Non-pigmented ciliary epithelial cell (primary cell): ENCODE measurements around the gene TPD52L1.
"Not testable (repeated sequence)": the region's sequence is repeated elsewhere in the genome, so short reads cannot be mapped to it uniquely, and the experiment has no call there.

Source experiments
- DNase-seq: peaks from one replicate; pipeline ENCODE4 v3.0.0-alpha.2; 2010; ENCODE audit warnings: low read depth

Gene TPD52L1

DNA sequence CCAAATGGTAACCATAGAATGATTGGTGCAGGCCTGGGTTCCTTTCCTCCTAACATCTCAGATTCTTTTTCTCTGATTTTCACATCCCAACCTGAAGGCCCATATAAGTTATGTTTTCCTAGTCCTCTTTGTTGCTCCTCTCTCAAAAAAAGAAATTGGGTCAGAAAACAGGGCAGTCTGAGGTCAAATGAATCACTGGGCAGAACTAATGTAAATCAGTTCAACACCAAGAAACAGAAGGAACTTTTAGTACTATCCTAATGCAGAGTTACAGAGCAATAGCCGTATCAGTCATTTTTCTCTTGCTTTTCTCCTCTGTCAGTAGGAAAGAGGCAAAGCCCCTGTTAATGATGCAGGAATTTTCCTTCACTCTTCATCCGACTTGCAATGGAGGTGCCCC is 11.0 kb upstream of the TPD52L1 start:
- no peak for DNase-seq

DNA sequence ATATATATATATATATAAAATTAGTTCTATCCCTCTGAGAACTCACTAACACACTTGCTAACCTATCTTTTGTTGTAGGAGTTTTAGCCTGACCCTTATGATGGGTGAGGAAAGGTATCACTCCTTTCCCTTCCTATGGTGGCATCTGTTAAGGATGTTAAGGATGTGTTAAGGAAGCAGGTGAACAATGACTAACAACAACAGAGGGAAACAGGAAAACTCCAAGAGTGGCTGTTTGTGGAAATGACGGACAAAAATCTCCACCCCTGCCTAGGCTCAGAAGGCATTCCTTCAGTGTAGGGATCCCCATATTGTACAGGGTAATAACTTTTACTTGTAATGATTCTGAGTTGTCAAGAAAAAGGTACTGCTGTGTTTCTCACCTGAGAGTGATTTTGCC is 8.8 kb upstream of the TPD52L1 start:
- DNase-seq: no peak

DNA sequence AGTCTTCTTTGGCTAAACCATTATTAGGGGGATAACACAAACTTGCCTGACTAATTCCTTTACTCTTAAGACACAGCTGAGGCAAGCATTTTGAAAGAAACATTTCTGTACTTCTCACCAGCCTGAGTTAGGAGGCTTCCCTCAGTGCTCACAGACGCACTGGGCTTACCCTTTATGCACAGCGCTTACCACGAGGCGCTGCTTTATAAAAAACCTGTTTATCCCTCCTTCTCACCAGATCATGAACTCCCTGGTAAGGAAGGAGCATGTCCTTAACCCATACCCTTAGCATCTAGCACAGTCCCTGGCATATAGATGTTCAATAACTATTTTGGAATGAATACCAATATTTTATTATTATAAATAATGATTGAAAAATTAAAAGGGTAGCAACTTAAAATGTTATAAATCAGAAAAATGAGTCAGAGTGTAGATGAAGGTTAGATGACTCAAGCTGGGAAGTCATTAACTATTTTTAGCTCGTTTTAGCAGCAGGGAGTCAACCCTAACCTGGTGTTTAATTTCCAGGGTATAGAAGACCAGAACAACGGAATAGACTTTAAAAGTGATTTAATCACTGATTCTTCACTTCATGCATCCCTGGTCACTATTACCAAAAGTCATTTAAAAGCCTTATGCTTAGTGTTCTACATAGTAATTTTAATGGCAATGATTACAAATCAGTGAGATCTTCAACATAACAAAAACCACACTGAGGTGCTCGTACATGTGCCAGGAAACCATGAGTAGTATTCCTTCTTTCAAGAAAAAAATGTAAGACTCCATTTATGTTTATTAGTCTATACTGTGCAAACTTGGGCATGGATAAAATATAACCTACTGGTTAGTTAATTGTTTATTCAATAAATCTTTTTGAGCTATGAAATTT is 4.1 kb upstream of the TPD52L1 start:
- peak; percentile 44 for DNase-seq

DNA sequence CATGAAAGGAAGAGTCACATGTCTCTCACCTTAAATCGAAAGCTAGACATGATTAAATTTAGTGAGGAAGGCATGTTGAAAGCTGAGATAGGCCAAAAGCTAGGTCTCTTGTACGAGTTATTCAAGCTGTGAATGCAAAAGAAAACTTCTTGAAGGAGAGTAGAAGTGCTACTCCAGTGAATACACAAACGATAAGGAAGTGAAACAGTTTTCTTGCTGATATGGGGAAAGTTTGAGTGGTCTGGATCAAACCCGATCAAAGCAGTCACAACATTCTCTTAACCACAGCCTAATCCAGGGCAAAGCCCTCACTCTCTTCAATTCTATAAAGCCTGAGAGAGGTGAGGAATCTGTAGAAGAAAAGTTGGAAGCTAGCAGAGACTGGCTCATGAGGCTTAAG is 1.9 kb upstream of the TPD52L1 start:
- no peak for DNase-seq

DNA sequence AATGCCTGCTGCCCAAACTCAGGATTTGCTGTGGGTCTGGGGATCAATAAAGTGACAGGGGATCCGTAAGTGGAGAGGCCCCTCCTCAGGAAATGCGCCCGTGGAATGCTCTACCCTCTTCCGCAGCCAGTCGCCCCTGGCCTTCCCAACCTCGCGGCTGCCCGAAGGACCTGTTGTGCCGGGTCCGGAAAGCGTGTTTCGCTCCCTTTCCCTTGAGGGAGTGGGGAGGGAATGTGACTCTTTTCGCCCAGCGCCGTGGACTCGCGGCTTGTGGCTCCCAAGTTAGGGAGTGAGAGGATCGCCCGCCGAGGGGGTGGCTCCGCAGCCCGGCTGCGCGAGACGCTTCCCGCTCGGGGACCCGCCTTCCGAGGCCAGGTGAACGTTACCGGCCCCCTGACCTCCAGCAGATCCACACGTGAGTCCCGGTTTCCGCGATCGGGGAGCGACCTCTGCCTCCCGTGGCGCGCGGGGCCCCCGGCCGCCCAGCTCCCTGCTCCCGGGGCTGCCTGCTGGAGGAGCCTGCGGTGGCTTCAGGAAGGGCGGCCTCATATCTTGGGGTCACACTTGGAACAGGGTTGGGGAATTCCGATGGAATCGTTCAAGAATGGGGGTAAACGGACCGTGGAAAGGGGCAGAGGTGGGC is 666 bp downstream of the TPD52L1 start:
- DNase-seq: no peak

DNA sequence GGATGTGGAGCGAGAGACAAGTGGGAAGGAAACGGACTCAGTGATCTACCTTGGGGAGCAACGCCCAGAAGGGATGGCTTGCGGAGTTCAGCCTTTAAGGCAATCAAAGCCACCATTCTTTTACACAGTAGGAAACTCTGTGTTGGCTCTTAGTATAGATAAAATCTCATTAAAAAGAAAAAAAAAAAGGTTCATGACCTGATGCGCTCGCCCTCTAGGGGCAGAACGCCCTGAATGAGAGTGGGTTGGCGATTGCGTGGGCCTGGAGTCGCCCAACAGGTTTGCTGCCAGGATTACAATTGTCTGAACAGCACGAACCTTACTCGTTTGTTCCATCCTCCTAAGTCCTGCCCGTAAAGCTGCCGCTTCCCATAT is 1.2 kb downstream of the TPD52L1 start:
- no peak for DNase-seq

DNA sequence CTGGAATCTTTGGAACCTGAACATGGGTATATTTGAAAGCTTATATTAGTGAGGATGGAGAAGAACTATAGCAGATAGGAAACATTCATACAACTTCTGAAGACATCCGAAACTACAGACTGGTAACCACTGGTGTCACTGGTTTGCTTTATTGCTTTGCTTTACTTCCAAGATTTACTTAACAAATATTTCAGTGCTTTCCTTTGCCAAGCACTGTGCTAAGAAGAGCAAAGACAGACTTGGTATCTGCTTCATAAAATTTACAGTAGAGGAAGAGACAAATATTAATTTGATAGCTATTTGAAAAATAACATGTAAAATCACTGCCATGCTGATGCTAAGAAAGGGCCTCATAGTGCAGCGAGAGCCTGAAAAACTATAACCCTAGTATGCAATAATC is 1.8 kb downstream of the TPD52L1 start:
- DNase-seq: no peak

DNA sequence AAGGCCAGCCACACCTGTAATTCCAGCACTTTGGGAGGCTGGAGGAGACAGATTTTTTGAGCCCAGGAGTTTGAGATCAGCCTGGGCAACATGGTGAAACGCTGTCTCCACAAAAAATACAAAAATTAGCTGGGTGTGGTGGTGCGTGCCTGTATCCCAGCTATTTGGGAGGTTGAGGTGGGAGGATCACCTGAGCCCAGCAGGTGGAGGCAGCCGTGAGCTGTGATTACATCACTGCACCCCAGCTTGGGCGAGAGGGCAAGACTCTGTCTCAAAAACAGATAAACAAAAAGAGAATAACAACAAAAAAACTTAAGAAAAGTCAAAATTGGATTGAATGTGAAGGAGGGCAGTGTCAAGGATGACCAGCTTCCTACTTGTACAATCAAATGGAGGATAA is 2.9 kb downstream of the TPD52L1 start:
- DNase-seq: no peak

DNA sequence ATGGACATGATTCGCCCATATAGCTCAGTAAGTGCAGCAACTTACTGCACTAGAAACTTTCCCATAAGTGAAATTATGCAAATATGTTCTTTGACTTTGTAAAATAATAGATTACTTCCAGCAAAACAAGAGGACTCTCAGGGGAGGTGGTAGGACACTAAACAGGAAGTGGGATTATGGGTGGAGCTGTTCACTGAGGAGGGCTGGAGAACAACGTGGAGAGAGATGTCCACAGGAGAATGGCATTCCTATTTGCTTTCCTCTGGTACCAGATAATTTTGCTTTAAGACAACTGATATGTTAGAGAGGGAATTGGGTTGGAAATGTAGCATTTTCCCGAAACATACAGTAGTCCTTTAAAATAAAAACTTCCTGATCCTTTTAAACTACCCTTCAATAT is 3.7 kb downstream of the TPD52L1 start:
- DNase-seq: no peak

DNA sequence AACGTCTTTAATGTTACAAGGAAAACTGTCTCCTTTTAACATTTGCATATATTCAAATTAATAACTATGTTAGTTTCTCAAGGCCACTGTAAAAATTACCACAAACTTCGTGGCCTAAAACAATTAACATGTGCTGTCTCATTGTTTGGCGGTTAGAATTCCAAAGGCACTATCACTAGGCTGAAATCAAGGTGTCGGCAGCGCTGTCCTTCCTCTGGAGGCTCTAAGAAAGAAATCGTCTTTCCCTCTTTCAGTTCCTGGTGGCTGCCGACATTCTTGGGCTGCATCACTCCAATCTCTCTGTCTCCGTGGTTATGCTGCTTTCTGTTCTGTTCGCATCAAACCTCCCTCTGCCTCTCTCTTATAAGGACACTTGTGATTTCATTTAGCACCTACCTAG is 4.2 kb downstream of the TPD52L1 start:
- DNase-seq: no peak

DNA sequence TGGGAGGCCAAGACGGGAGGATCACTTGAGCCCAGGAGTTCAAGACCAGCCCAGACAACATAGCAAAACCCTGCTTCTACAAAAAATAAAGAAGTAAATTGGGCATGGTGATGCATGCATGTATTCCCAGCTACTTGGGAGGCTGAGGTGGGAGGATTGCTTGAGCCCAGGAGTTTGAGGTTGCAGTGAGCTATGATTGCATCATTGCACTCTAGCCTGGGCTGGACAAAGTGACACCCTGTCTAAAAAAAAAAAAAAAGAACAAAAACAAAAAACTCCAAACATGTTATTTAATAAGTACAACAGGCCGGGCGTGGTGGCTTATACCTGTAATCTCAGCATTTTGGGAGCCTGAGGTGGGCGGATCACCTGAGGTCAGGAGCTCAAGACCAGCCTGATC is 9.8 kb downstream of the TPD52L1 start:
- DNase-seq: not testable (repeated sequence)

DNA sequence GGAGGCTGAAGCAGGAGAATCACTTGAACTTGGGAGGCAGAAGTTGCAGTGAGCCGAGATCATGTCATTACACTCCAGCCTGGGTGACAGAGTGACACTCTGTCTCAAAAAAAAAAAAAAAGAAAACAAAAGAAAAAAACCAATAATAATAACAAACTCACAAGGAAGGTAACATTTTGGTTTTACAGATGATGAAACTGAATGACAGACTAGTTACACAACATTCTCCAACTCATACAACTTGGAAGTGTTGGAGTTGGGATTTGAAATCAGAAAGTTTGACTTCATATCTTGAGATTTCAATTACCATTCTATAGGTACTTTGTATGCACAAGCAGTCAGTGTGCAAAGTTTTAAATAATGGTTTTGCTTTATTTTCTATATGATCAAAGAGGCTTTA is 10.2 kb downstream of the TPD52L1 start:
- DNase-seq: no peak

DNA sequence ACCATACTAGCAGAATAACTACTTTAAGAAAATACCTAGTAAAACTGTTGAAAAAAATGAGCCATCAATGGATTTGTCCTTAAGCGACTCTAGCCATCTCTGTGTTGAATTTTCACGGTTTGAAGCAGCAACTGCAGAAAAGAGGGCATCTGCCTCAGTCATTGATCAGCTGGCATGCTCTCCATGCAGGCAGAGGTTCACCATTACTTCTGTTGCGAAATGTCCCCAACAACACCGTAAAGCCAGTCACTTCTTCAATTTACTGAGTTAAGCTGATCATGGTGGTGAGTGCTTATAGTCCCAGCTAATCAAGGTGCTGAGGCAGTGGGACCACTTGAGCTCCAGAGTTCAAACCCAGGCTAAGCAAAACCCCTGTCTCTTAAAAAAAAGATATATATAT is 11.1 kb downstream of the TPD52L1 start:
- DNase-seq: no peak

DNA sequence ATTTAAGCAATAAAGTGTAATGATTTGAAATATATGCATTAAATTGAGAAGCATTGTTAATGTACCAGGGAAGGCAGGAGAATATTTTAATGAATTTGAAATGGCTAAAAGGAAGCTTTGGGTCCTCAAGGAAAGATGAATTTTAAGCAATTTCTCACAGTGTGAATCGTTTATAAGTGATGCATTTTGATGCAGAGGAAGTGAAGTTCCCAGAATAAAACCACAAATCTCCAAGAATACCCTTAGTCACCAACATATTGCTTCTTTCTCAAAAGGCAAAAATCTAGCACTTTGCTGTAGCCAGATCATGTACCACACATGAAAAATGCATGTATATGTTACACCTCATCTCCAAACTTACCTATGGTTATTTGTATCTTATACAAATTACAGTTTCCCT is 11.7 kb downstream of the TPD52L1 start:
- DNase-seq: no peak

DNA sequence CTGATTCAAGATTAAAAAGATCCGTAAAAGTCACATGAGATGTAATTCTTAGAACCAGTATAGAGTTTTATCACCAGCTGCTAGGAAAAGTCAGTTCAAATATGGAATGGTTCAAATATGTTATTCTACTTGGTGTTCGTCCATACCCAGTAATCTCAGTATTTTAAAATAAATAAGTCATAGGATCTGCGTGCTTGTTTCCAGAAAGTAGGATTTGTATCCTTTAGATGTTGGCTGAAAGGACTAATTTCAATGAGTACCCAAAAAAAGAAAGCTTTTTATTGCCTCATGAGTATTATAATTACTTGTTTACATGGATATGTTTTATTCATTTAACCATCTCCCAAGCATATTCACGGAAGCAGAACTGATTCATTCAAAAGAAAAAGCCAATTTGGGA is 12.2 kb downstream of the TPD52L1 start:
- DNase-seq: no peak

DNA sequence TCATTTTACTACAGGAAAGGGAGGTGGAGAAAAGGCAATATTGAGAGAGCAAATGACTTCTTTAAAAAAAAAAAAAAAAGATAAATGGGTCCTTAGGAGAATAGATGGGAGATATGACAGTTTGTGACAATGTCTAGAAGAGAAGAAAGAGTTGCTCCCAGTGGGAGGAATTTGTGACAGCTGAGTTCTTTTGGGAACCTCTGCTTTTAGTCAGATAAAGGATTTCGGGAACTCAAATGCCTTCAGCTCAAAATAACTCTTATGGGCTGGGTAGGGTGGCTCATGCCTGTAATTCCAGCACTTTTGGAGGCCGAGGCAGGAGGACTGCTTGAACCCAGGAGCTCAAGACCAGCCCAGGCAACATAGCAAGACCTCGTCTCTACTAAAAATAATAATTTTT is 13.1 kb downstream of the TPD52L1 start:
- no peak for DNase-seq

DNA sequence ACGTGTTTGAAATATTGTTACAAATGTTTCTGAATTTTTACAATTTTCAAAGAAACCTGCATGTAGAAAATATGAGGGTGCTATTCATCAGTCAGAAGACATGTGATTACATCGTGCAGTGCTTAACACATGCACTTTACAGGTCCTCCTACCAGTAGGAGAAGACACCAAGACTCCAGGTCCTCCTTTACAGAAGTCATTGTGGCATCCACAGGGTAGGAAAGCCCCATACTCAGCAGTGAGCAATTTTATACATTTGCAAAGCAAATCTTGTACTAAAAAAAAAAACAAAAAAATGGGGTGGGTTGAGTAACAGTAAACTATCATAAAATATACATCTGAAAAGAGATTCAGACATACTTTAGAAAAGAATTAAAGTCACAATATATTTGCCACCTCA is 14.0 kb downstream of the TPD52L1 start:
- DNase-seq: no peak

DNA sequence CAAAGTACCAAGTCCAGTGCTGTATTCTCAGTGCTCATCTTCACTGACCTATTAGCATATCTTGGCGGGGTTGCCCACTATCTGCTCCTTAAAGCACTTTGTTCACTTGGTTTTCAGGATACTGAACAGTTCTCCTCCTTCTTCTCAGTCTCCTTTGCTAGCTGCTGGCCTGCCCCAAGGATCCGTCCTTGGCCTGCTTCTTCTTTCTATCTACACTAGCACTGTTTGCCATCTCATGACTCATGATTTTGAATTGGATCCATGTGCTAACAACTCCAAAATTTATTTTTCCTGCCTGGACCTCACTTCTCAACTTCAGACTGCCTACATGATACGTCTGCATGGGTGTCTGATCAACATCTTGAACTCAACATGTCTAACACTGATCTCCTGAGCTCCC is 15.5 kb downstream of the TPD52L1 start:
- DNase-seq: no peak

DNA sequence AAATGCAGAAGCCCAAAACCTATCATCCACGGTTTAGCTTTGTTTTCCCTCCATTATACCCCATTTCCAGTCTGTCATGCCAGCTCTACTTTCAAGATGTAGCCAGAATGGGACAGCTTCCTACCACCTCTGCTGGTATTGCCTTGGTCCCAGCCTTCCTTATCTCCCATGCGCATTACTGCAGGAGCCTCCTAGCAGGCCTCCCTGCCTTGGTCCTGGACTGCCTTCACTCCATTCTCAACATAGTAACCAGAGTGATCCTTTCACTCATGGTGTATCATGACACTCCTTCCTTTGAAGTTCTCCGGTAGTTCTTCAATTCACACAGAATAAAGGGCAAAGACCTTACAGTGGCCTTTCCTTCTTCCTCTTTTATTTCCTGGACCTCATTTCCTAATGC is 15.9 kb downstream of the TPD52L1 start:
- DNase-seq: no peak

DNA sequence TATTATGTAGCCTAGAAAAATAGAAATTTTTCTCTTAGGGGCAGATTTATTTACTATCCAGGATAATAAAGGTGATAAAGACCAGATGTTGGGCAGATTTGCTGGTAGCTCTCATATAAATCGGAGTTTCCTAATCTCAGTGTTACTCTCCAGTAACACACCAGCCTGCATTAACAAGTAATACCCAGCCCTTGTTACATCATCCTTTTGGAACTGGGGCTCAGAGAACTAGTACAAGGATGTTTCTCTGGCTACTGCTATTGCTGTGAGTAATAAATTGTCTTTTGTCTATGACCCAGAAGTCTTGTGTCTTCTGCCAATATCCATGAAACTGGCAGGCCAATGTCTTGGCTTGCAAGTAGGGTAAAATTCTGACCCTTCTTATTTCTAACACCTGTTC is 16.8 kb downstream of the TPD52L1 start:
- DNase-seq: no peak

DNA sequence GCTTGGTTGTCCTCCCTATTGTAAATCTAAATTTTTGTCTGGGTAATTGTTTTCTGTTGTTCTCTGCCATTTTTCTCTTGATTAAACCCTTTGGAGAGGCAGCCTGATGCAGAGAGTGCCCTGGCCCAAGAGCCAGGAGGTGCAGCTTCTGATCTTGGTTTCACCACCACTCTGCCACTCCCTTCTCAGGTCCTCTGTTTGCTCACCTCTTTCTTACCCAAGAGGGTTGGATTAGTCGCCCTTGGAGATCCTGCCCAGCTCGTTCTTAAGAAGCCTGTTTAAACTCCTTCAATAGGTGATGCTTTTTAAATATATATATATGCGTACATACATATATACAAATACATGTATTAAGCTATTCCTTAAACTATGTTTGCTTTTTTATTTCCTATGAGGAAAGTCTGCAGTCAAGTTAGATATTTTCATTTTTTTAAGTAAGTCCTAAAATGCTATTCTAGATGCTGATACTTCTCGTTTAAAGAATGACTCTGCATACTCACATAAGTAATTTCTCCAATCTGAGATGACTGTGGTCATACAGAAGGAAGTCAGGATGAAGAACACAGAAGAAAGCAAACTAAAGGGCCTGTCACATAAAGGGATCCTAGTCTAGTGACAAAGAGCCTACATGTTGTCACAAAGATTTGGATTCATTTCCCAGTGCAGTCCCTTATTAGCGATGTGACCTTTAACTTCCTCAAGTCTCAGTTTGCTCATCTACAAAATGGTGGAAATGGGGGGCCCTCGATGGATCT is 19.9 kb downstream of the TPD52L1 start:
- no peak for DNase-seq

DNA sequence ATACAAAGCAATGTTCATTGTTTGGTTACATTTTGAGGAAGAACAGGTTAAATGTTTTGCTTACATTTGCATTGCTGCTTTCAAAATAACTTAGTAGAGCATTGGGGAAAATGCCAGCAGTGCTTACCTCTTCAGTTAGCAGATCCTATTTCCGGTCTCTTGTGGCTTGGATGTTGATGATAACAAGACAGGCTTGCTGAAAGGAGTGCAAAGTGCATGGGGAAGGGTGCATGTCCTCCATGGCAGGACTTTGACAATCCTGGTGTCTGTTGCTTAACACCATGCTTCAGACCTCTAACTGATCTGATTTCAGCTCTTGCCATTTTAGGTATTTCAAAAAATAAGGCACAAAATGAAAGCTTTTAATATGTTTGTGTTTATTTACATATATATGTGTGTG is 21.1 kb downstream of the TPD52L1 start:
- DNase-seq: no peak

DNA sequence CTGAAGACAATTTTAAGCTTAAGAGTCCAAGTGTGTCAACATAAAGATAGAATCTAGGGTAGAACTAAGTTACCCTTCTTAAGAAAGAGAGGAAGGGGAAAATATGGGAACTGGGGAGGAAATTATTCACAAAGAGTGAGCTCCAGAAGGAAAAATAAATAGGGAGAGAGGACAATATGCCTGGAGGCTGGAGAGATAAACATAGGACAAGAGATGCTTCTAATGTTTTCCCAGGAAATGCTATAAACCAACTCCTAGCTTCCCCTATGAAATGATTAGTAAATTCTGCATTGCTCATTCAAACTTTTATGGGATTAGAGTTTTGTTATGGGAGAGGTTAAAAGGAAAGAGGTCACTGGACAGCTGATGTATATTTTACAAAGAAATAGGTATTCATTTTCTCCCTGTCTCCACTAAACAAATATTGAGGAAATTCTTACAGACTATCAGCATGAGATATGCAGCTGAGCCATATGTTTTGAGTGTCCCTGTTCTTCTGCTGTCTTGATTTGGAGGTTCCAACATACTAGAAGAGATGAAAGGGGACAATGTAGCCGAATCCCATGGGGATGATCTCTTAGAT is 22.0 kb downstream of the TPD52L1 start:
- DNase-seq: no peak
